Measurements from ENCODE around the gene CEP41. TPM values are rescaled to one million over a fixed set of nuclear protein-coding genes. Genes with fewer than 3 reads are reported as not detected.

Gene CEP41
- polyA plus RNA-seq, 2 of the 4 experiments (the other 2 are of a cell fraction), result 13.0 to 23.1 TPM

DNA sequence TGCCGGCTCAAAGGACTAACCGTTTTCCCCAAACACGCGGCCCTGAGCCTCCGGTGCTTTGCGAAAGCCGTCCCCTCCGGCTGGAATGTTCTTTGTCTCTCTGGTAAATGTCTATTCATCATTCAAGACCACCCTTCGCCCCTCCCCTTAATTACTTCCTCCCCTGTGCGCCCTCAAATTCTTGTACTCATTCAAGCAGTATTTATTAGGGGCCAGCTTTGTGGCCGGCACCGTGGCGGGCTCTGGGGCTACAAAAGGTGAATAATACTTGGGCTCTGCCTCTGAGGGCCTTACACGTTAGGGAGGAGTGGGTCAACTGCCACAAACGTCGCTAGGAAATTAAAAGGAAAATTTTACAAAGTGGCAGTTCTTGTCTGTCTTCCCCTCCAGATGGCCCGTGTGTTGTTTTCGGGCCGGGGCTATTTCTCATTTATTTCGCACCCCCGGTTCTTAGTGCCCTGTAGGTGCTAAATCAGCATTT, 49.5 kb upstream of the CEP41 start:
- TF ChIP-seq CHD2 (IDR thresholded peaks at IDR 0.05; ENCODE audit: low read length, partially characterized antibody), result no peak
- TF ChIP-seq RFX5 (IDR thresholded peaks at IDR 0.05), result no peak
- no peak for TF ChIP-seq GATA3 (IDR thresholded peaks at IDR 0.05; ENCODE audit: borderline replicate concordance)
- no peak for TF ChIP-seq KDM1A (IDR thresholded peaks at IDR 0.05; ENCODE audit: low read depth)
- Histone ChIP-seq H3K9me3 (no peaks in the 10 kb centered on the region), H3K27ac (no peak overlapping the region), H3K4me3 (no peak overlapping the region), H3K4me2 (peak overlapping the region; percentile 76), H3K4me1 (no peaks in the 10 kb centered on the region)
- ChIA-PET POLR2A (no interaction called here), CTCF (no interaction called here)
- 90% methylated on average over 21 of the region's 21 CpGs for WGBS (ENCODE audit: missing lambda C conversion rate)
- ATAC-seq (no peak), DNase-seq (ENCODE audit: low read depth in 1 of 2, low spot score in 1 of 2) (no peak), FAIRE-seq (no peak)

DNA sequence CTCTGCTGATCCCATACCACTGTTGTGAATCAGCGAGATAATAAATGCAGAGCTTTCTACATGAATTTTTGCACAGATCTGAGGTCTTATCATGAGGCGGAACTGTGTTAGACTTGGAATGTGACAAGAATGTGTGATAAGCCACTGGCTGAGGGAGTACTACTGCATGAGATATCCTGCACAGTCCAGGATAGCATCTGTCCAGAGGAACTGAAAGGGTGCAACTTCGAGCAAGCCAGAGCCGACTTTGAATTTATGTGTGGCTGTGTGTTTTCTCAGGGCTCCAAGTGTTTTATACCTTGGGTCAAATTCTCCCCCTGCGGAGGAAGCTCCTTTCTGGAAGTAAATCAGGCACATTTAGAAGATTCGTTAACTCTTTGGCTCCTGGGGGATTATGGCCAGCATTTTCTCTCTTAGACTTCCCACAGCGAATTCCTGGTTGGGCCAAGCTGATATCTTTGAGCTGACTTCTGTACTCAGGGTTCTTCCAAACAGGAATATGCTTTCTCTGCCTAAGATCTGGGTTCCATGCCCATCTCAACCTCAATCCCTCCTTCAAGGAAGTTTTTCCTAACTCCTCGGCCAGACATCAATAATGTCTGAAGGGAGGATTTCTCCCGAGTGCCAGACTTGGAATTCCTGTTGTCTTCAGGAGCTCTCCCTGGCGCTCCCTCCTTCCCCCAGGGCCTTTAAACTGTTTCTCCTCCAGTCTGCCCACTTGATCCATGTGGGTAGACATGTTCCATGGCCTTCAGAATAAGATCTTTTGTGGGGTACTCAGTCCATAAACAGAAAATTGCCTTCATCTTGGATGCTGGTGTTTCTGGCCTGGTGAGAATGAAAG, 48.5 kb upstream of the CEP41 start:
- Histone ChIP-seq H3K9me3 (no peaks in the 10 kb centered on the region), H3K27ac (no peak overlapping the region), H3K4me3 (no peak overlapping the region), H3K4me2 (no peak overlapping the region), H3K4me1 (no peaks in the 10 kb centered on the region)
- ATAC-seq (no peak), DNase-seq (ENCODE audit: low read depth in 1 of 2, low spot score in 1 of 2) (no peak), FAIRE-seq (no peak)
- 89% methylated on average over 10 of the region's 10 CpGs for WGBS (ENCODE audit: missing lambda C conversion rate)
- TF ChIP-seq HOXB13 (CRISPR knock-in tag; IDR thresholded peaks at IDR 0.05; ENCODE audit: low read depth), result no peak
- no peak for TF ChIP-seq EP300 (IDR thresholded peaks at IDR 0.05)
- no peak for TF ChIP-seq BHLHE40 (IDR thresholded peaks at IDR 0.05; ENCODE audit: low read depth, low read length)
- no peak for TF ChIP-seq SREBF2 (IDR thresholded peaks at IDR 0.05)
- TF ChIP-seq NR3C1 (IDR thresholded peaks at IDR 0.05), result no peak
- no peak for TF ChIP-seq KDM1A (IDR thresholded peaks at IDR 0.05; ENCODE audit: low read depth)
- no peak for TF ChIP-seq POLR2AphosphoS2 (conservative IDR thresholded peaks at IDR 0.05; ENCODE audit: low read length)
- TF ChIP-seq TFCP2L1 (CRISPR knock-in tag; IDR thresholded peaks at IDR 0.05), result no peak
- TF ChIP-seq, protein P1, sequence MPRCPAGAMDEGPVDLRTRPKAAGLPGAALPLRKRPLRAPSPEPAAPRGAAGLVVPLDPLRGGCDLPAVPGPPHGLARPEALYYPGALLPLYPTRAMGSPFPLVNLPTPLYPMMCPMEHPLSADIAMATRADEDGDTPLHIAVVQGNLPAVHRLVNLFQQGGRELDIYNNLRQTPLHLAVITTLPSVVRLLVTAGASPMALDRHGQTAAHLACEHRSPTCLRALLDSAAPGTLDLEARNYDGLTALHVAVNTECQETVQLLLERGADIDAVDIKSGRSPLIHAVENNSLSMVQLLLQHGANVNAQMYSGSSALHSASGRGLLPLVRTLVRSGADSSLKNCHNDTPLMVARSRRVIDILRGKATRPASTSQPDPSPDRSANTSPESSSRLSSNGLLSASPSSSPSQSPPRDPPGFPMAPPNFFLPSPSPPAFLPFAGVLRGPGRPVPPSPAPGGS (IDR thresholded peaks at IDR 0.05), result no peak
- no peak for TF ChIP-seq RCOR1 (IDR thresholded peaks at IDR 0.05; ENCODE audit: low read depth, low read length)
- no peak for TF ChIP-seq ZFP36 (IDR thresholded peaks at IDR 0.05; ENCODE audit: borderline replicate concordance, partially characterized antibody)
- TF ChIP-seq RFX5 (IDR thresholded peaks at IDR 0.05), result no peak
- TF ChIP-seq HOXB5 (CRISPR knock-in tag; IDR thresholded peaks at IDR 0.05), result no peak
- CTCF ChIA-PET, result interaction anchor here (1.7 to 3.0 kb wide), 2 partner anchors 10 to 416 kb away, joined by 4 to 9 read pairs; no protein-coding TSS in a partner anchor
- POLR2A ChIA-PET, result no interaction called here

DNA sequence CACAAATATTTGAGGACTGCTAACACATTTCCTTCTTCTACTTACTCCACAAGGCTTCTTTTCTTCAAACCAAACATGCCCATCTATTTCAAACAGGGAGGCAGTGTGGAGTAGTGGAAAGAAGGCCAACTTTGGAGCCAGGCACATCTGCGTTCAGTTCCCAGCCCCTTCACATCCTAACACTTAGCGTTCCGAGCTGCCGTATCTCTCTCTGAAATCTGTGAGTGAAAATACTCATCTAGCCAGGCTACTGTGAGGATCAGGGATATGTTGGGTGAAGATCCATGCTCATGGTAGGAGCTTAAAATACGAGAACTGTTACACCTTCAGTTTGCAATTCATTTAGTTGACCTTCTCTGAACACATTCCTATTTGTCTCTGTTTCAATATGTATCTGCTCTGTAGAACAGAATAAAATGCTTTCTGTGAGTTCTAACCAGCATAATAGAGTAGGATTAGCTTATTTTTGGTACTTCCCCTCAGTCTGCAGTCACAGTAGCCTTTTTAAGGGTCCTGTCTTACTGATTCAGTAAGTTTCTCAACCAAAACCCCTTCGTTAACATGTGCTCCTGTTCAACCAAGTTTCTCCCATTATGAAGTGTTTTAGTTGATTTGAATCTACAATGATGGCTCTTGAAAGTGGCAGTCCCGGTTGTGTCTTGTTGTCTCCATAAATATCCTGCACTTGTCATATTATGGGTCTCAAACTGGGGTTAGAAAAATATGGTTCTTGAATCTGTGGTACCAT, 47.8 kb upstream of the CEP41 start:
- no peak overlapping the region for H3K27ac ChIP-seq
- no peaks in the 10 kb centered on the region for H3K9me3 ChIP-seq
- H3K4me2 ChIP-seq, result no peak overlapping the region
- H3K4me1 ChIP-seq, result no peaks in the 10 kb centered on the region
- ATAC-seq (no peak), DNase-seq (ENCODE audit: low read depth in 1 of 2, low spot score in 1 of 2) (no peak), FAIRE-seq (no peak)
- 86% methylated on average over 7 of the region's 7 CpGs for WGBS (ENCODE audit: missing lambda C conversion rate)
- TF ChIP-seq EHF (CRISPR knock-in tag; IDR thresholded peaks at IDR 0.05) (no peak), KDM5A (IDR thresholded peaks at IDR 0.05) (no peak), NR3C1 (IDR thresholded peaks at IDR 0.05) (no peak), PHF8 (IDR thresholded peaks at IDR 0.05; ENCODE audit: borderline replicate concordance, low read depth) (no peak), HOXB5 (CRISPR knock-in tag; IDR thresholded peaks at IDR 0.05) (no peak), MAFK (IDR thresholded peaks at IDR 0.05; ENCODE audit: partially characterized antibody) (no peak), KDM1A (IDR thresholded peaks at IDR 0.05; ENCODE audit: low read depth) (no peak), EHMT2 (IDR thresholded peaks at IDR 0.05; ENCODE audit: low read depth) (no peak), RNF2 (IDR thresholded peaks at IDR 0.05; ENCODE audit: borderline replicate concordance, low read depth) (no peak), ZC3H11A (IDR thresholded peaks at IDR 0.05) (no peak), NPAS2 (CRISPR knock-in tag; IDR thresholded peaks at IDR 0.05; ENCODE audit: borderline replicate concordance) (no peak), BHLHE40 (IDR thresholded peaks at IDR 0.05; ENCODE audit: low read depth, low read length) (no peak), FOXS1 (CRISPR knock-in tag; IDR thresholded peaks at IDR 0.05) (no peak), SMC3 (IDR thresholded peaks at IDR 0.05) (no peak), ZFP36 (IDR thresholded peaks at IDR 0.05; ENCODE audit: borderline replicate concordance, partially characterized antibody) (no peak)
- TF ChIP-seq, protein P2, sequence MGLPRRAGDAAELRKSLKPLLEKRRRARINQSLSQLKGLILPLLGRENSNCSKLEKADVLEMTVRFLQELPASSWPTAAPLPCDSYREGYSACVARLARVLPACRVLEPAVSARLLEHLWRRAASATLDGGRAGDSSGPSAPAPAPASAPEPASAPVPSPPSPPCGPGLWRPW (IDR thresholded peaks at IDR 0.05), result no peak
- TF ChIP-seq, protein P1 (IDR thresholded peaks at IDR 0.05), result no peak
- no peak overlapping the region for H3K4me3 ChIP-seq
- POLR2A ChIA-PET, result no interaction called here
- CTCF ChIA-PET, result interaction anchor here (1.1 to 3.0 kb wide), 3 partner anchors 9 to 416 kb away, joined by 3 to 9 read pairs (median 4); no protein-coding TSS in a partner anchor
